ENCODE results near the gene PHF2.

PHF2 gene

DNA sequence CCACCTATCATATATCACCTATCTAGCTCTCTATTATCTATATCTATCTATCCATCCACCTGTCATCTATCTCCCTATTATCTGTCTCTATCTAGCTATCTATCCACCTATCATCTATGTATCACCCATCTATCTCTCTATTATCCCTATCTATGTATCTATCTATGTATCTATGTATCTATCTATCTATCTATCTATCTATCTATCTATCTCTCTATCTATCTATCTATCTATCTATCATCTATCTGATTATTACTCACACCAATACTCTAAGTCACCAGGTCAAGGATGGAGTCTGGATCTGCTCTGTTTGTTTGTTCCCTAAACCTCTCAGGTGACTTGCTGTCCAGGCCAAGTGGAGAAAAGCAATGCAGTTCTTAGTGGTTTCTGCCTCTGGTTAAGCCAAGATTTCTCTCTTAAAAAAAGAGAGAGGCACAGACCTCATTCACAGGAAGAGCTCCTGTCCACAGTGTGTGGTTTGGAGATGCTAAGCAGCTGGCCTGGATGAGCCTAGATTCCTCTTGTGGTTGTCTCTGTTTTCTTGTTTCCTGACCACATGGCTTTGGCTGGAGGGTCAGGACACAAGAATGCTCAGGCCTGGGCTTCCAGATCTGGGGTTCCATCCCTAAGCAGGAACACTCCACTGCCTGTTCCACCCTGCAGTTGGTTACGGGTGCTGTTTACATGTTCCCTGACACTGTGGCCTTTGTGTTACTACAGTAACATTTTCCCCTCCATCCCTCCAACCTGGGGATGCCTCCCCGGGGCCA lies 133.4 kb downstream of the PHF2 start:
- TF ChIP-seq SPI1 (IDR thresholded peaks at IDR 0.05; ENCODE audit: borderline replicate concordance, low read depth) (no peak), GABPA (IDR thresholded peaks at IDR 0.05; ENCODE audit: low read depth) (no peak), CTCF (IDR thresholded peaks at IDR 0.05; ENCODE audit: insufficient read depth, low read length) (no peak), POLR2AphosphoS5 (IDR thresholded peaks at IDR 0.05; ENCODE audit: low read depth) (no peak)
- TF ChIP-seq, protein P1, sequence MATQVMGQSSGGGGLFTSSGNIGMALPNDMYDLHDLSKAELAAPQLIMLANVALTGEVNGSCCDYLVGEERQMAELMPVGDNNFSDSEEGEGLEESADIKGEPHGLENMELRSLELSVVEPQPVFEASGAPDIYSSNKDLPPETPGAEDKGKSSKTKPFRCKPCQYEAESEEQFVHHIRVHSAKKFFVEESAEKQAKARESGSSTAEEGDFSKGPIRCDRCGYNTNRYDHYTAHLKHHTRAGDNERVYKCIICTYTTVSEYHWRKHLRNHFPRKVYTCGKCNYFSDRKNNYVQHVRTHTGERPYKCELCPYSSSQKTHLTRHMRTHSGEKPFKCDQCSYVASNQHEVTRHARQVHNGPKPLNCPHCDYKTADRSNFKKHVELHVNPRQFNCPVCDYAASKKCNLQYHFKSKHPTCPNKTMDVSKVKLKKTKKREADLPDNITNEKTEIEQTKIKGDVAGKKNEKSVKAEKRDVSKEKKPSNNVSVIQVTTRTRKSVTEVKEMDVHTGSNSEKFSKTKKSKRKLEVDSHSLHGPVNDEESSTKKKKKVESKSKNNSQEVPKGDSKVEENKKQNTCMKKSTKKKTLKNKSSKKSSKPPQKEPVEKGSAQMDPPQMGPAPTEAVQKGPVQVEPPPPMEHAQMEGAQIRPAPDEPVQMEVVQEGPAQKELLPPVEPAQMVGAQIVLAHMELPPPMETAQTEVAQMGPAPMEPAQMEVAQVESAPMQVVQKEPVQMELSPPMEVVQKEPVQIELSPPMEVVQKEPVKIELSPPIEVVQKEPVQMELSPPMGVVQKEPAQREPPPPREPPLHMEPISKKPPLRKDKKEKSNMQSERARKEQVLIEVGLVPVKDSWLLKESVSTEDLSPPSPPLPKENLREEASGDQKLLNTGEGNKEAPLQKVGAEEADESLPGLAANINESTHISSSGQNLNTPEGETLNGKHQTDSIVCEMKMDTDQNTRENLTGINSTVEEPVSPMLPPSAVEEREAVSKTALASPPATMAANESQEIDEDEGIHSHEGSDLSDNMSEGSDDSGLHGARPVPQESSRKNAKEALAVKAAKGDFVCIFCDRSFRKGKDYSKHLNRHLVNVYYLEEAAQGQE (IDR thresholded peaks at IDR 0.05; ENCODE audit: insufficient replicate concordance, low read depth) = no peak

GRCh38 chr9:93710370-93710723 lies 134.0 kb downstream of the PHF2 start:
- no peak overlapping the region for H3K27ac ChIP-seq (replicated peaks)
- TF ChIP-seq, protein P1 (IDR thresholded peaks at IDR 0.05; ENCODE audit: insufficient replicate concordance, low read depth) = no peak
- TF ChIP-seq CTCF (IDR thresholded peaks at IDR 0.05; ENCODE audit: insufficient read depth, low read length) (no peak), SPI1 (IDR thresholded peaks at IDR 0.05; ENCODE audit: borderline replicate concordance, low read depth) (no peak), GABPA (IDR thresholded peaks at IDR 0.05; ENCODE audit: low read depth) (no peak)

More for the DNA sequence above, 133.4 kb downstream of the PHF2 start:
- DNase-seq (ENCODE audit: low read depth in 1 of 2, low spot score in 1 of 2) = no peak
- Histone ChIP-seq H3K4me3 (replicated peaks; ENCODE audit: insufficient read depth, low read length) (no peak overlapping the region), H3K27ac (replicated peaks) (no peak overlapping the region), H3K27me3 (ENCODE audit: insufficient read depth, poor library complexity, severe bottlenecking) (no peaks in the 10 kb centered on the region)

GRCh38 chr9:93711002-93711401 lies 134.6 kb downstream of the PHF2 start:
- DNase-seq (ENCODE audit: low read depth in 1 of 2, low spot score in 1 of 2) = no peak
- Histone ChIP-seq H3K27ac (replicated peaks) (no peak overlapping the region), H3K27me3 (ENCODE audit: insufficient read depth, poor library complexity, severe bottlenecking) (peaks cover 3% of the 10 kb centered on the region), H3K4me3 (replicated peaks; ENCODE audit: insufficient read depth, low read length) (no peak overlapping the region)
- no peak for TF ChIP-seq POLR2AphosphoS5 (IDR thresholded peaks at IDR 0.05; ENCODE audit: low read depth)

More at GRCh38 chr9:93710370-93710723, 134.0 kb downstream of the PHF2 start:
- no peak for DNase-seq (ENCODE audit: low read depth in 1 of 2, low spot score in 1 of 2)
- peaks cover 1% of the 10 kb centered on the region for H3K27me3 ChIP-seq (ENCODE audit: insufficient read depth, poor library complexity, severe bottlenecking)
- no peak overlapping the region for H3K4me3 ChIP-seq (replicated peaks; ENCODE audit: insufficient read depth, low read length)

- Histone ChIP-seq H3K4me3 (replicated peaks; ENCODE audit: insufficient read depth, low read length) (no peak overlapping the region), H3K27me3 (ENCODE audit: insufficient read depth, poor library complexity, severe bottlenecking) (peaks cover 3% of the 10 kb centered on the region), H3K27ac (replicated peaks) (no peak overlapping the region)
- no peak for DNase-seq (ENCODE audit: low read depth in 1 of 2, low spot score in 1 of 2)
- TF ChIP-seq GABPA (IDR thresholded peaks at IDR 0.05; ENCODE audit: low read depth) = no peak
- TF ChIP-seq, protein P1 (IDR thresholded peaks at IDR 0.05; ENCODE audit: insufficient replicate concordance, low read depth) = no peak
- TF ChIP-seq CTCF (IDR thresholded peaks at IDR 0.05; ENCODE audit: insufficient read depth, low read length) = no peak
- no peak for TF ChIP-seq POLR2AphosphoS5 (IDR thresholded peaks at IDR 0.05; ENCODE audit: low read depth)
Measured at GRCh38 chr9:93712896-93713295, 136.5 kb downstream of the PHF2 start.
